Measurements from ENCODE around the gene GALNT1. TPM values are rescaled to one million over a fixed set of nuclear protein-coding genes. Genes with fewer than 3 reads are reported as not detected.
A peak's percentile ranks its signal among the peaks of the same experiment; 100 is the strongest.
"Not testable (repeated sequence)": the region's sequence is repeated elsewhere in the genome, so short reads cannot be mapped to it uniquely, and the experiment has no call there.

The GALNT1 gene
- total RNA-seq, 4 donors from 2014 or later = 40.2 to 47.9 (median 45.0) TPM

GRCh38 chr18:35572644-35573043 is 8.9 kb upstream of the GALNT1 start:
- no peak overlapping the region for H3K4me3 ChIP-seq
- ATAC-seq = peak; percentile 56 to 96
- intact Hi-C loops (cut with DNase I; ENCODE audit: low total_unique reads) = loop anchor here (5.0 kb wide), 1 partner anchor 60 kb away; no protein-coding TSS in a partner anchor

GRCh38 chr18:35573531-35573930 is 8.0 kb upstream of the GALNT1 start:
- ATAC-seq (no peak), DNase-seq (no peak)
- peak overlapping the region; percentile 32 to 72 (median 62) for H3K27ac ChIP-seq
- no peak for TF ChIP-seq CTCF (IDR thresholded peaks at IDR 0.05 in 4 of 5, conservative IDR thresholded peaks at IDR 0.05 in 1 of 5)
- no peak for TF ChIP-seq POLR2A (IDR thresholded peaks at IDR 0.05)
- peaks cover 6 to 14% of the 10 kb centered on the region in 2 donors for H3K4me1 ChIP-seq
- no peaks in the 10 kb centered on the region for H3K27me3 ChIP-seq
- intact Hi-C loops (cut with DNase I; ENCODE audit: low total_unique reads) (loop anchor here (5.0 kb wide), 1 partner anchor 61 kb away; no protein-coding TSS in a partner anchor), in situ Hi-C loops (cut with MboI; ENCODE audit: low sequenced_read_pairs in 4 of 4) (no loop called here)
- no peaks in the 10 kb centered on the region for H3K36me3 ChIP-seq
- H3K4me3 ChIP-seq = no peak overlapping the region
- no peaks in the 10 kb centered on the region for H3K9me3 ChIP-seq

More at GRCh38 chr18:35572644-35573043, 8.9 kb upstream of the GALNT1 start:
- Histone ChIP-seq H3K4me1 (peaks cover 6 to 14% of the 10 kb centered on the region in 2 donors), H3K27me3 (no peaks in the 10 kb centered on the region), H3K9me3 (no peaks in the 10 kb centered on the region), H3K36me3 (no peaks in the 10 kb centered on the region), H3K27ac (peak overlapping the region; percentile 34 to 72 (median 62))
- in situ Hi-C loops (cut with MboI; ENCODE audit: low sequenced_read_pairs in 4 of 4) = no loop called here
- TF ChIP-seq CTCF (IDR thresholded peaks at IDR 0.05 in 4 of 5, conservative IDR thresholded peaks at IDR 0.05 in 1 of 5) = no peak
- TF ChIP-seq POLR2A (IDR thresholded peaks at IDR 0.05) = no peak
- peak in 1 of 2 donors; percentile 42 for DNase-seq

GRCh38 chr18:35576240-35576845 is 5.2 kb upstream of the GALNT1 start:
- DNase-seq; ATAC-seq; H3K36me3 ChIP-seq; H3K9me3 ChIP-seq; H3K27me3 ChIP-seq; intact Hi-C loops (cut with DNase I; ENCODE audit: low total_unique reads); H3K4me3 ChIP-seq; H3K27ac ChIP-seq: not testable (repeated sequence)
- H3K4me1 ChIP-seq = peaks cover 9 to 14% of the 10 kb centered on the region in 2 donors
- in situ Hi-C loops (cut with MboI; ENCODE audit: low sequenced_read_pairs in 4 of 4) = loop anchor here in 1 of 4 donors (25.0 kb wide), 1 partner anchor 386 kb away; the partner anchor contains the start of gene RMP24

GRCh38 chr18:35577045-35577848 is 4.3 kb upstream of the GALNT1 start:
- no peak overlapping the region for H3K4me3 ChIP-seq
- no peak for ATAC-seq
- H3K27me3 ChIP-seq = no peaks in the 10 kb centered on the region
- H3K9me3 ChIP-seq = no peaks in the 10 kb centered on the region
- H3K27ac ChIP-seq = no peak overlapping the region
- peaks cover 6 to 13% of the 10 kb centered on the region in 2 donors for H3K4me1 ChIP-seq
- in situ Hi-C loops (cut with MboI; ENCODE audit: low sequenced_read_pairs in 4 of 4) = loop anchor here in 1 of 4 donors (25.0 kb wide), 1 partner anchor 385 kb away; the partner anchor contains the start of gene RMP24
- no peak for DNase-seq
- H3K36me3 ChIP-seq = no peaks in the 10 kb centered on the region
- intact Hi-C loops (cut with DNase I; ENCODE audit: low total_unique reads) = no loop called here
- TF ChIP-seq POLR2A (IDR thresholded peaks at IDR 0.05) (no peak), CTCF (IDR thresholded peaks at IDR 0.05 in 4 of 5, conservative IDR thresholded peaks at IDR 0.05 in 1 of 5) (no peak)

- TF ChIP-seq POLR2A (IDR thresholded peaks at IDR 0.05) (no peak), CTCF (IDR thresholded peaks at IDR 0.05 in 4 of 5, conservative IDR thresholded peaks at IDR 0.05 in 1 of 5) (no peak)
- no peaks in the 10 kb centered on the region for H3K9me3 ChIP-seq
- intact Hi-C loops (cut with DNase I; ENCODE audit: low total_unique reads) = no loop called here
- H3K27ac ChIP-seq = no peak overlapping the region
- H3K4me3 ChIP-seq = no peak overlapping the region
- ATAC-seq = no peak
- H3K27me3 ChIP-seq = no peaks in the 10 kb centered on the region
- in situ Hi-C loops (cut with MboI; ENCODE audit: low sequenced_read_pairs in 4 of 4) = loop anchor here in 1 of 4 donors (25.0 kb wide), 1 partner anchor 384 kb away; the partner anchor contains the start of gene RMP24
- H3K36me3 ChIP-seq = no peaks in the 10 kb centered on the region
- DNase-seq = no peak
- H3K4me1 ChIP-seq = peaks cover 14 to 15% of the 10 kb centered on the region in 2 donors
Measured at GRCh38 chr18:35578481-35578880, 3.1 kb upstream of the GALNT1 start.

Measured in gastrocnemius medialis (tissue), 4 donors.